H1 (cell line): ENCODE measurements around the gene PSME1. TPM values are rescaled to one million over a fixed set of nuclear protein-coding genes. Genes with fewer than 3 reads are reported as not detected.

Source experiments
- polyA plus RNA-seq, 7 experiments: library from polyadenylated mRNA; depleted of rRNA in 3 of 7; stranded (reverse) in 5 of 7; unstranded in 2 of 7; fragments of >200 nt in 5 of 7; fragments of 200-250 nt in 2 of 7; gene quantifications; 1 replicate in 5 of 7; 2 replicates in 1 of 7; 4 replicates in 1 of 7; pipeline versions ENCODE4 v1.2.1 to v1.2.3, GENCODE V29; 2011 to 2013; ENCODE audit warnings: missing spikeins in 2 of 7, mixed read lengths in 2 of 7
- total RNA-seq: library from RNA; stranded (reverse); fragmentation: NEBNext Ultra II Directional; extraction: Animal tissue kit (Norgen Biotek cat#: 25700); gene quantifications from 2 replicates; pipeline ENCODE4 v1.2.1, GENCODE V29; 2021
- TF ChIP-seq, protein P1 (sequence below): fragments of 300-600 bp; sonication (generic); IDR thresholded peaks from 2 replicates; pipeline ENCODE4 v1.7.1; 2012; ENCODE audit warnings: low read length, moderate library complexity, mild to moderate bottlenecking, inconsistent platforms; ENCODE audit not compliant: insufficient replicate concordance
- TF ChIP-seq, protein P2 (sequence below): IDR thresholded peaks from 2 replicates; pipeline ENCODE4 v1.6.1; 2012; ENCODE audit warnings: inconsistent platforms

The PSME1 gene
- total and polyA plus RNA-seq, 2 of the 8 experiments (the other 6 are each of a cell fraction or from before 2014, with no cell fraction given), result 74.9 to 85.9 TPM

DNA sequence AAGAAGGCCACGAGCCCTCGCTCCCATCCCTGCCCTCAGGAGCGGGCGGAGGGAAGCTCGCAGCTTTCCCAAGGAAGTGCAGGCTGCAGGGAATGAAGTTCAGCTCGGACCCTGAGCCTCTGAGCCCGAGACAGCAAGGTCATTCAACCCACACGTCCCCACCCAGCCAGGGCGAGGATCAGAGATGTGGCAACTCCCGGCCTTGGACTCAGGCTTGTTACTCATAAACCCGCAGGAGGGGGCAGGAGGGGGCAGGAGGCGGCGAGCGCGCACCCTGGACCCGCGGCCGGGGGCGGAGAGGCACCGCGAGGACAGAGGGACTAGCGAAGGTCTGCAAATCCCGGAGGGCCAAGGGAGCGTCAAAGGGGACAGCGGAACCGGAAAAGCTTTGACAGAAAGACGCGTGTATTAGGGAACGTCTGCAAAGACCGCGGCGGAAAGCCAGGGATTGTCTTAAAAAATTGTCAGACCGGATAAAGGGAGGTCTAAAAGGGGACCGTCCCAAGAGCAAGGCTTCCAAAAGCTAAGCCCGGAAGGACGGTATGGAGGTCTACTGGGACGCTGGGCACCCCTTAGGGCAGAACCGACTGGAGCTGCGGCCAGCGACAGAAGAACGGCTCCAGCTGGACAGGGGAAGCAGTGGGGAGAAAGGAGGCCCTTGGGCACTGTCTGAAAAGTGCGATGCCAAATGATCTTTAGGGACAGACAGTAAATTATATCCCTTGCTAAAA is 22.0 kb upstream of the PSME1 start (continued):
- TF ChIP-seq, protein P1, sequence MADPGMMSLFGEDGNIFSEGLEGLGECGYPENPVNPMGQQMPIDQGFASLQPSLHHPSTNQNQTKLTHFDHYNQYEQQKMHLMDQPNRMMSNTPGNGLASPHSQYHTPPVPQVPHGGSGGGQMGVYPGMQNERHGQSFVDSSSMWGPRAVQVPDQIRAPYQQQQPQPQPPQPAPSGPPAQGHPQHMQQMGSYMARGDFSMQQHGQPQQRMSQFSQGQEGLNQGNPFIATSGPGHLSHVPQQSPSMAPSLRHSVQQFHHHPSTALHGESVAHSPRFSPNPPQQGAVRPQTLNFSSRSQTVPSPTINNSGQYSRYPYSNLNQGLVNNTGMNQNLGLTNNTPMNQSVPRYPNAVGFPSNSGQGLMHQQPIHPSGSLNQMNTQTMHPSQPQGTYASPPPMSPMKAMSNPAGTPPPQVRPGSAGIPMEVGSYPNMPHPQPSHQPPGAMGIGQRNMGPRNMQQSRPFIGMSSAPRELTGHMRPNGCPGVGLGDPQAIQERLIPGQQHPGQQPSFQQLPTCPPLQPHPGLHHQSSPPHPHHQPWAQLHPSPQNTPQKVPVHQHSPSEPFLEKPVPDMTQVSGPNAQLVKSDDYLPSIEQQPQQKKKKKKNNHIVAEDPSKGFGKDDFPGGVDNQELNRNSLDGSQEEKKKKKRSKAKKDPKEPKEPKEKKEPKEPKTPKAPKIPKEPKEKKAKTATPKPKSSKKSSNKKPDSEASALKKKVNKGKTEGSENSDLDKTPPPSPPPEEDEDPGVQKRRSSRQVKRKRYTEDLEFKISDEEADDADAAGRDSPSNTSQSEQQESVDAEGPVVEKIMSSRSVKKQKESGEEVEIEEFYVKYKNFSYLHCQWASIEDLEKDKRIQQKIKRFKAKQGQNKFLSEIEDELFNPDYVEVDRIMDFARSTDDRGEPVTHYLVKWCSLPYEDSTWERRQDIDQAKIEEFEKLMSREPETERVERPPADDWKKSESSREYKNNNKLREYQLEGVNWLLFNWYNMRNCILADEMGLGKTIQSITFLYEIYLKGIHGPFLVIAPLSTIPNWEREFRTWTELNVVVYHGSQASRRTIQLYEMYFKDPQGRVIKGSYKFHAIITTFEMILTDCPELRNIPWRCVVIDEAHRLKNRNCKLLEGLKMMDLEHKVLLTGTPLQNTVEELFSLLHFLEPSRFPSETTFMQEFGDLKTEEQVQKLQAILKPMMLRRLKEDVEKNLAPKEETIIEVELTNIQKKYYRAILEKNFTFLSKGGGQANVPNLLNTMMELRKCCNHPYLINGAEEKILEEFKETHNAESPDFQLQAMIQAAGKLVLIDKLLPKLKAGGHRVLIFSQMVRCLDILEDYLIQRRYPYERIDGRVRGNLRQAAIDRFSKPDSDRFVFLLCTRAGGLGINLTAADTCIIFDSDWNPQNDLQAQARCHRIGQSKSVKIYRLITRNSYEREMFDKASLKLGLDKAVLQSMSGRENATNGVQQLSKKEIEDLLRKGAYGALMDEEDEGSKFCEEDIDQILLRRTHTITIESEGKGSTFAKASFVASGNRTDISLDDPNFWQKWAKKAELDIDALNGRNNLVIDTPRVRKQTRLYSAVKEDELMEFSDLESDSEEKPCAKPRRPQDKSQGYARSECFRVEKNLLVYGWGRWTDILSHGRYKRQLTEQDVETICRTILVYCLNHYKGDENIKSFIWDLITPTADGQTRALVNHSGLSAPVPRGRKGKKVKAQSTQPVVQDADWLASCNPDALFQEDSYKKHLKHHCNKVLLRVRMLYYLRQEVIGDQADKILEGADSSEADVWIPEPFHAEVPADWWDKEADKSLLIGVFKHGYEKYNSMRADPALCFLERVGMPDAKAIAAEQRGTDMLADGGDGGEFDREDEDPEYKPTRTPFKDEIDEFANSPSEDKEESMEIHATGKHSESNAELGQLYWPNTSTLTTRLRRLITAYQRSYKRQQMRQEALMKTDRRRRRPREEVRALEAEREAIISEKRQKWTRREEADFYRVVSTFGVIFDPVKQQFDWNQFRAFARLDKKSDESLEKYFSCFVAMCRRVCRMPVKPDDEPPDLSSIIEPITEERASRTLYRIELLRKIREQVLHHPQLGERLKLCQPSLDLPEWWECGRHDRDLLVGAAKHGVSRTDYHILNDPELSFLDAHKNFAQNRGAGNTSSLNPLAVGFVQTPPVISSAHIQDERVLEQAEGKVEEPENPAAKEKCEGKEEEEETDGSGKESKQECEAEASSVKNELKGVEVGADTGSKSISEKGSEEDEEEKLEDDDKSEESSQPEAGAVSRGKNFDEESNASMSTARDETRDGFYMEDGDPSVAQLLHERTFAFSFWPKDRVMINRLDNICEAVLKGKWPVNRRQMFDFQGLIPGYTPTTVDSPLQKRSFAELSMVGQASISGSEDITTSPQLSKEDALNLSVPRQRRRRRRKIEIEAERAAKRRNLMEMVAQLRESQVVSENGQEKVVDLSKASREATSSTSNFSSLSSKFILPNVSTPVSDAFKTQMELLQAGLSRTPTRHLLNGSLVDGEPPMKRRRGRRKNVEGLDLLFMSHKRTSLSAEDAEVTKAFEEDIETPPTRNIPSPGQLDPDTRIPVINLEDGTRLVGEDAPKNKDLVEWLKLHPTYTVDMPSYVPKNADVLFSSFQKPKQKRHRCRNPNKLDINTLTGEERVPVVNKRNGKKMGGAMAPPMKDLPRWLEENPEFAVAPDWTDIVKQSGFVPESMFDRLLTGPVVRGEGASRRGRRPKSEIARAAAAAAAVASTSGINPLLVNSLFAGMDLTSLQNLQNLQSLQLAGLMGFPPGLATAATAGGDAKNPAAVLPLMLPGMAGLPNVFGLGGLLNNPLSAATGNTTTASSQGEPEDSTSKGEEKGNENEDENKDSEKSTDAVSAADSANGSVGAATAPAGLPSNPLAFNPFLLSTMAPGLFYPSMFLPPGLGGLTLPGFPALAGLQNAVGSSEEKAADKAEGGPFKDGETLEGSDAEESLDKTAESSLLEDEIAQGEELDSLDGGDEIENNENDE, result no peak
- TF ChIP-seq, protein P2, sequence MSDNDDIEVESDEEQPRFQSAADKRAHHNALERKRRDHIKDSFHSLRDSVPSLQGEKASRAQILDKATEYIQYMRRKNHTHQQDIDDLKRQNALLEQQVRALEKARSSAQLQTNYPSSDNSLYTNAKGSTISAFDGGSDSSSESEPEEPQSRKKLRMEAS, result 0 out of 2 replicates have a peak, but pooled peaks have one; percentile 33
